Loucy (cell line): ENCODE results near the gene COL23A1.

Experiments used
- H2AFZ ChIP-seq: fragments of 200-600 bp; sonication (generic); 2 replicates; pipeline ENCODE4 v1.6.0; 2016; ENCODE audit warnings: antibody characterized with exemption, mild to moderate bottlenecking, low read length, moderate library complexity
- H3F3A ChIP-seq: fragments of 200-600 bp; 2 replicates; pipeline ENCODE4 v1.6.0; 2016; ENCODE audit warnings: antibody characterized with exemption, low read depth, mild to moderate bottlenecking
- H3K27me3 ChIP-seq: fragments of 200-600 bp; sonication (generic); 2 replicates; pipeline ENCODE4 v1.6.1; 2014; ENCODE audit warnings: low read length, mild to moderate bottlenecking; ENCODE audit not compliant: insufficient read depth, poor library complexity, severe bottlenecking
- H3K36me3 ChIP-seq: fragments of 200-600 bp; sonication (generic); 2 replicates; pipeline ENCODE4 v1.6.1; 2016; ENCODE audit warnings: low read length; ENCODE audit not compliant: insufficient read depth
- H3K4me1 ChIP-seq: fragments of 200-600 bp; sonication (generic); 2 replicates; pipeline ENCODE4 v1.5.1; 2014; ENCODE audit warnings: low read length, mild to moderate bottlenecking; ENCODE audit not compliant: insufficient read depth, poor library complexity, severe bottlenecking
- H3K4me2 ChIP-seq: fragments of 200-600 bp; sonication (generic); 2 replicates; pipeline ENCODE4 v1.6.0; 2014; ENCODE audit warnings: antibody characterized with exemption, low read length, low read depth, mild to moderate bottlenecking; ENCODE audit not compliant: poor library complexity, severe bottlenecking
- H3K4me3 ChIP-seq: fragments of 200-600 bp; sonication (generic); 2 replicates; pipeline ENCODE4 v1.5.1; 2014; ENCODE audit warnings: low read length, mild to moderate bottlenecking, mixed read lengths; ENCODE audit not compliant: poor library complexity, severe bottlenecking
- H3K79me2 ChIP-seq: fragments of 200-600 bp; sonication (generic); 2 replicates; pipeline ENCODE4 v1.6.1; 2014; ENCODE audit warnings: low read length; ENCODE audit not compliant: insufficient read depth
- H3K9ac ChIP-seq: fragments of 200-600 bp; sonication (generic); 2 replicates; pipeline ENCODE4 v1.6.0; 2014; ENCODE audit warnings: mild to moderate bottlenecking, low read depth, low read length, moderate library complexity; ENCODE audit not compliant: poor library complexity, severe bottlenecking
- H3K9me2 ChIP-seq: fragments of 200-600 bp; sonication (generic); replicated peaks from 2 replicates; pipeline ENCODE4 v1.6.1; 2016; ENCODE audit warnings: low read depth, low read length, mixed read lengths
- H3K9me3 ChIP-seq: fragments of 200-600 bp; sonication (generic); 2 replicates; pipeline ENCODE4 v1.6.1; 2014; ENCODE audit warnings: mild to moderate bottlenecking, antibody characterized with exemption, low read length, low read depth; ENCODE audit not compliant: insufficient read depth
- H4K20me1 ChIP-seq: fragments of 200-600 bp; sonication (generic); 2 replicates; pipeline ENCODE4 v1.6.0; 2014; ENCODE audit warnings: antibody characterized with exemption, low read length, mild to moderate bottlenecking; ENCODE audit not compliant: insufficient read depth, poor library complexity, severe bottlenecking
- CTCF ChIP-seq: fragments of 200-600 bp; sonication (generic); conservative IDR thresholded peaks from 2 replicates; pipeline ENCODE4 v1.5.1; 2014; ENCODE audit warnings: mild to moderate bottlenecking, antibody characterized with exemption, low read length
- EZH2phosphoT487 ChIP-seq: fragments of 200-600 bp; IDR thresholded peaks from 2 replicates; pipeline ENCODE4 v1.6.1; 2018; ENCODE audit warnings: antibody characterized with exemption, mild to moderate bottlenecking, moderate library complexity, borderline replicate concordance

The COL23A1 gene

GRCh38 chr5:178387061-178387855 is 202.9 kb downstream of the COL23A1 start:
- Histone ChIP-seq H3K4me1 (no peaks in the 10 kb centered on the region), H3K4me3 (no peak overlapping the region), H4K20me1 (no peaks in the 10 kb centered on the region), H3K4me2 (no peak overlapping the region), H3F3A (no peaks in the 10 kb centered on the region), H3K9ac (no peak overlapping the region), H2AFZ (no peak overlapping the region), H3K9me2 (no peaks in the 10 kb centered on the region), H3K36me3 (no peaks in the 10 kb centered on the region), H3K79me2 (no peaks in the 10 kb centered on the region), H3K9me3 (no peaks in the 10 kb centered on the region), H3K27me3 (no peaks in the 10 kb centered on the region)
- no peak for TF ChIP-seq EZH2phosphoT487
- TF ChIP-seq CTCF: no peak

GRCh38 chr5:178386336-178386931 is 203.8 kb downstream of the COL23A1 start:
- H3K4me2 ChIP-seq: no peak overlapping the region
- no peaks in the 10 kb centered on the region for H3F3A ChIP-seq
- H3K27me3 ChIP-seq: no peaks in the 10 kb centered on the region
- H4K20me1 ChIP-seq: no peaks in the 10 kb centered on the region
- no peaks in the 10 kb centered on the region for H3K36me3 ChIP-seq
- H2AFZ ChIP-seq: no peak overlapping the region
- H3K4me3 ChIP-seq: no peak overlapping the region
- H3K9me2 ChIP-seq: no peaks in the 10 kb centered on the region
- H3K9ac ChIP-seq: no peak overlapping the region
- no peaks in the 10 kb centered on the region for H3K79me2 ChIP-seq
- H3K4me1 ChIP-seq: no peaks in the 10 kb centered on the region
- no peak for TF ChIP-seq EZH2phosphoT487
- no peak for TF ChIP-seq CTCF
- no peaks in the 10 kb centered on the region for H3K9me3 ChIP-seq

- Histone ChIP-seq H3K4me2 (no peak overlapping the region), H3F3A (no peaks in the 10 kb centered on the region), H3K9ac (no peak overlapping the region), H3K9me2 (no peaks in the 10 kb centered on the region), H3K4me3 (no peak overlapping the region), H3K4me1 (no peaks in the 10 kb centered on the region), H4K20me1 (no peaks in the 10 kb centered on the region), H3K27me3 (no peaks in the 10 kb centered on the region), H3K9me3 (no peaks in the 10 kb centered on the region), H3K36me3 (no peaks in the 10 kb centered on the region), H2AFZ (no peak overlapping the region), H3K79me2 (no peaks in the 10 kb centered on the region)
- no peak for TF ChIP-seq CTCF
- no peak for TF ChIP-seq EZH2phosphoT487
Measured at GRCh38 chr5:178385496-178385890, 204.7 kb downstream of the COL23A1 start.
